NAMALWA (cell line): ENCODE measurements around the gene TWNK.

Experiments used
- DNase-seq: peaks from one replicate; pipeline ENCODE4 v3.0.0-alpha.2; 2015; ENCODE audit warnings: low spot score

TWNK gene

GRCh38 chr10:101011517-101012423, 24.4 kb downstream of the TWNK start:
- no peak for DNase-seq

- DNase-seq: peak; percentile 94
Measured at GRCh38 chr10:101012525-101013364, 25.4 kb downstream of the TWNK start.

- DNase-seq: no peak
Measured at GRCh38 chr10:101013365-101013825, 26.1 kb downstream of the TWNK start.

GRCh38 chr10:101014230-101014884, 27.0 kb downstream of the TWNK start:
- DNase-seq: peak; percentile 73

GRCh38 chr10:101014966-101015581, 27.7 kb downstream of the TWNK start:
- no peak for DNase-seq

GRCh38 chr10:101015582-101015973, 28.2 kb downstream of the TWNK start:
- DNase-seq: no peak

- no peak for DNase-seq
Measured at GRCh38 chr10:101016814-101017213, 29.5 kb downstream of the TWNK start.

- DNase-seq: peak; percentile 47
Measured at GRCh38 chr10:101018118-101018599, 30.8 kb downstream of the TWNK start.

GRCh38 chr10:101018600-101019439, 31.5 kb downstream of the TWNK start:
- DNase-seq: peak; percentile 76

- DNase-seq: no peak
Measured at GRCh38 chr10:101019440-101019703, 32.0 kb downstream of the TWNK start.

- DNase-seq: no peak
Measured at GRCh38 chr10:101020427-101021075, 33.2 kb downstream of the TWNK start.

GRCh38 chr10:101021239-101021638, 33.9 kb downstream of the TWNK start:
- DNase-seq: no peak

GRCh38 chr10:101021692-101022251, 34.4 kb downstream of the TWNK start:
- no peak for DNase-seq

- no peak for DNase-seq
Measured at GRCh38 chr10:101022967-101023705, 35.8 kb downstream of the TWNK start.

GRCh38 chr10:101027106-101027720, 39.9 kb downstream of the TWNK start:
- no peak for DNase-seq

GRCh38 chr10:101028446-101029337, 41.3 kb downstream of the TWNK start:
- peak; percentile 32 for DNase-seq

GRCh38 chr10:101029520-101030295, 42.4 kb downstream of the TWNK start:
- no peak for DNase-seq
